CD4-positive, alpha-beta T cell treated with Interleukin-17A for 4 hours (primary cell): ENCODE data around the gene CGGBP1.
"Not testable (repeated sequence)": the region's sequence is repeated elsewhere in the genome, so short reads cannot be mapped to it uniquely, and the experiment has no call there.

Source experiments
- DNase-seq: peaks from one replicate; pipeline ENCODE4 v3.0.0-alpha.2; 2020; ENCODE audit warnings: mixed read lengths

Gene CGGBP1

GRCh38 chr3:88033808-88034207, 25.0 kb downstream of the CGGBP1 start:
- no peak for DNase-seq

DNA sequence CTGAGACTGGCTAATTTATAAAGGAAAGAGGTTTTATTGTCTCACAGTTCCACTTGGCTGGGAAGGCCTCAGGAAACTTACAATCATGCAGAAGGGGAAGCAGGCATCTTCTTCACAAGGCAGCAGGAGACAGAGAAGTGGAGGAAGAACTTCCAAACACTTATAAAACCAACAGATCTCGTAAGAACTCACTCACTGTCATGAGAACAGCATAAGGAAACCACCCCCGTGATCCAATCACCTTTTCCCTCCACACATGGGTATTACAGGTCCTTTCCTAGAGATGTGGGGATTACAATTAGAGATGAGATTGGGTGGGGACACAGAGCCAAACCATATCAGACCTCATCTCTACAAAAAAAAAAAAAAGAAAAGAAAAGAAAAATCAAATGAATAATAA, 25.7 kb downstream of the CGGBP1 start:
- no peak for DNase-seq

DNA sequence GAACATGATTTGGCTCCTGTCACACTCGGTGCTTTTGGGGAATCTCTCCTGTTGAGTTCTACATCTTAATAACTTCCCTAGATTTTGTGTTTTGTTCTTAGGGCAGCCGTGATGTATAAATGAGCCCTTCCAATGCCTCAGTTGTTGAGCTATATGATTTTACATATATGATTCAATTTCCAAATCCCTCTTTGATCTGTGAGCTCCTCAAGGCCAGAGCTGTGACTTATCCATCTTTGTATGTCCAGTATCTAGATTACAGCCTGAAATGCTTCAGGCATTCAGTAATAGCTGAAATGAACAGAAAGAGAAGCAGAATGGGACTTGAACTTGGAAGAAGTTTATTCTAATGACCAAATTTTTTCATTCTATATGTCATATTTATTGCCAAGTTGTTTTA, 26.6 kb downstream of the CGGBP1 start:
- DNase-seq: no peak

DNA sequence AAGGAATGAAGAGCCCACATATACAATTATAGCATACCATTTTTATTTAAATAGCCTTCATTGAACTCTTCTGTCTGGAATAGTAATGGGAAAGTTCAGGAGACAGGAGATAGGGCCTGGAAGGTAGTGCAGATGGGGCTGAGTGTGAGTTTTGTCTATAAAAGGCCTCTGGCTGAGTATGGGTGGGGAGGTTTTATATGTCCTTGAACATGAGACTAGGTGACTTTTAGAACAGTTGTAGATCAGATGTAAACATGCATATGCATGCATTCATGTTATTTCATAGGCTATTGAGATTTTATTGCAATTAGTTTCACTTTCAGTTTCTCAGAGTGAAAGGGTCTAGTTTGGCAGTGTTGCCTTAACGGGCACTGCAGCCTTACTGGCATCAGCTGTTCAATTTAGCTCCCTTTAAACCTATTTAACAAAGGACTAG, 27.1 kb downstream of the CGGBP1 start:
- DNase-seq: peak; percentile 47

GRCh38 chr3:88030210-88030609, 28.6 kb downstream of the CGGBP1 start:
- no peak for DNase-seq

DNA sequence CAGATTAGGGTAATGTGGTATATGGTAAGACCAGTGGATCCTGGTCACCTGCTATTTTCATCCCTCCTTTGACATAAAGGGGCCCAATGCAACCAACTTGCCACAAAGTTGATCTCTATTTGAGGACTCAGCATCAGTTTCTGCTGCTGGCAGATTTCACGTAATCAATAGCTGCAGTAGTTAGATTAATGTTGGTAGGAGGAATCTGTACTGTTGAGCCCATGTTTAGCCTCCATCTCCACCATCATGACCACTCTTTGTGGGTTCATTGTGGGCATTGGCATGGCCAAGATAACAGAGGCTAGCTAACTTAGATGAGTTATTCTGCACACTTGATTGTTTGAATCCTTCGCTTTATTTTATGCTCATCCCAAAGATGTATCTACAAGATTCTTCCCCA, 29.9 kb downstream of the CGGBP1 start:
- DNase-seq: no peak

DNA sequence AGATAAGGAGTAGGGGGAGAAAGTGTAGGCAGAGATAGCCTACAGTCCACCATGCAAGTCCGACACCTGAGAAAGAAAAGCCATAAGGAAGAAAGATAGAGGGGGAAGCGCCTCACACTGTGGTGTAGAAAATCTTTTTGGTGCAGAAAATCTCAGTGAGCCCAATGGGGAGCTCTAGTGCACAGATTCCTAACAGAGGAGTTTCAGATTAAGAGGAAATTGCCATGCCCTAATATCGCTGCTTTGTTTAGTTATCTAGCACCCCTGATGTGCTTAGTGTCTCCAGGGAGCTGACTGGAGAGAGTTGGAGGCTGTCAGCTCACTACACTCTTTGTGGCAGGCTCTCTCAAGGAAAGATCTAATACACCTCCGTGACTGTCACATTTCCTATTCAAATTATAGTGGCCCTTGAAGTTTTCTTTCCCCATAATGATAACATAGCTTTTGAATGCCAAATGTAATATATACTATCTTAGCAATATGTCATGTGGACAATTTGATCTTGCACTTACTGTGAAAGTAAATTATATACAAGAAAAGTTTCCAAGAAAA, 33.7 kb downstream of the CGGBP1 start:
- no peak for DNase-seq

- DNase-seq: no peak
Measured at GRCh38 chr3:88019024-88019423, 39.8 kb downstream of the CGGBP1 start.

DNA sequence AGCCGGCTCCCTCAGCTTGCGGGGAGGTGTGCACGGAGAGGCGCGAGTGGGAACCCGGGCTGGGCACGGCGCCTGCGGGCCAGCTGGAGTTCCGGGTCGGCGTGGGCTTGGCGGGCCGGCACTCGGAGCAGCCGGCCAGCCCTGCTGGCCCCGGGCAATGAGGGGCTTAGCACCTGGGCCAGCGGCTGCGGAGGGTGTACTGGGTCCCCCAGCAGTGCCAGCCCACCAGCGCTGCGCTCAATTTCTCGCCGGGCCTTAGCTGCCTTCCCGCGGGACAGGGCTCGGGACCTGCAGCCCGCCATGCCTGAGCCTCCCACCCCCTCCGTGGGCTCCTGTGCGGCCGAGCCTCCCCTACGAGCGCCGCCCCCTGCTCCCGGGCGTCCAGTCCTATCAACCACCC, 43.1 kb downstream of the CGGBP1 start:
- DNase-seq: not testable (repeated sequence)

GRCh38 chr3:88013592-88013991, 45.2 kb downstream of the CGGBP1 start:
- DNase-seq: no peak

- no peak for DNase-seq
Measured at GRCh38 chr3:88010810-88011209, 48.0 kb downstream of the CGGBP1 start.

DNA sequence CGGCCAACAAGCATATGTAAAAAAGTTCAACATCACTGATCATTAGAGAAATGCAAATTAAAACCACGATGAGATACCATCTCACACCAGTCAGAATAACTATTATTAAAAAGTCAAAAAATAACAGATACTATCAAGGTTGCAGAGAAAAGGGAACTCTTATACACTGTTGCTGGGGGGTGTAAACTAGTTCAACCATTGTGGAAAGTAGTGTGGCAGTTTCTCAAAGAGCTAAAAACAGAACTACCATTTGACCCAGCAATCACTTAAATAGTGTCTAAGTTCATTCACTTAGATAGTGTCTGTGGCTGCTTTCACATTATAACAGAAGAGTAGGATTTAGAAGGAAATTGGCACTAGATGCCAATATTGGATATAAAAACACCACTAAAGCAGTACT, 49.7 kb downstream of the CGGBP1 start:
- no peak for DNase-seq

GRCh38 chr3:88005066-88005465, 53.7 kb downstream of the CGGBP1 start:
- no peak for DNase-seq

DNA sequence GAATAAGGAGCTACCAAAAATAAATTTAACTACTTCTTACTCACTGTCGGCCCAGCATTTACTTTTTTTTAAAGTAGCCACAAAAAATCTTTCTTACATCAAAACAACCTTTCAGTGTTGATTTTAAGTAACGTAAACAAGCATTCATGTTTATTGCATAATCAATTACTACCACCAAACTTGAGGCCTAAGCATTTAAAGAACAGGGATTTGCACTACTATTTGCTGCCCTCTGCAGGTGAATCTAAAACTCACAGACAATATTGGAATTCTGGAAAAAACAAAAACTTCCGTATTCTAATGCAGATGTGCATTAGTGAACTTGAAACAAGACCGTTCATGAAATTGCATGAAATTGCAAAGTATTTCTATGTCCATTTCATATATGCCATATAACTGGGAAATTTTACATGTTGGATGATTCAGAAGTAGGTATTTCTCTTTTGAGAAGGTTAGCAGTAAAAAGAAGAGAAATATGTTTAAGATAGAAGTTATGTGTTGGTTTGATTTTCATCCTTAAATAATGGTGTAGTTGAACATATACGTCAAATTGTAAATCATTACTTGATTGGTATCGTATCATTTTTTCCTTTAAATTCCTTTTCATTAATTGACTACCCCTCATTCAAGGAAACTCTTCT, 55.6 kb downstream of the CGGBP1 start:
- DNase-seq: peak; percentile 20

GRCh38 chr3:88002448-88002847, 56.4 kb downstream of the CGGBP1 start:
- DNase-seq: no peak
